HL-60 (cell line): ENCODE results near the gene PKD1L1.

Experiments used
- DNase-seq, 2 experiments: peaks; one replicate each; pipeline ENCODE4 v3.0.0-alpha.2; 2010 to 2020; ENCODE audit warnings: low read depth in 1 of 2, low spot score in 1 of 2
- H3K27ac ChIP-seq: fragments of 250-450 bp; sonication (Bioruptor Pico); replicated peaks from 2 replicates; pipeline ENCODE4 v1.5.1; 2020; ENCODE audit warnings: mild to moderate bottlenecking, moderate library complexity
- H3K27me3 ChIP-seq: fragments of 250-450 bp; sonication (Bioruptor Pico); 2 replicates; pipeline ENCODE4 v1.5.1; 2021; ENCODE audit warnings: mild to moderate bottlenecking, moderate library complexity; ENCODE audit not compliant: insufficient read depth, poor library complexity, severe bottlenecking
- H3K4me3 ChIP-seq: replicated peaks from 2 replicates; pipeline ENCODE4 v1.5.1; 2011; ENCODE audit warnings: mild to moderate bottlenecking, control low read depth, low read length; ENCODE audit not compliant: insufficient read depth
- CTCF ChIP-seq: IDR thresholded peaks from one replicate; pipeline ENCODE4 v1.5.1; 2011; ENCODE audit warnings: low read length, control low read depth, inconsistent platforms; ENCODE audit not compliant: insufficient read depth
- GABPA ChIP-seq: IDR thresholded peaks from 2 replicates; pipeline ENCODE4 v1.6.1; 2012; ENCODE audit warnings: low read depth
- POLR2AphosphoS5 ChIP-seq: IDR thresholded peaks from 2 replicates; pipeline ENCODE4 v1.6.1; 2012; ENCODE audit warnings: low read depth
- REST ChIP-seq: IDR thresholded peaks from 2 replicates; pipeline ENCODE4 v1.6.1; 2012; ENCODE audit warnings: low read depth; ENCODE audit not compliant: insufficient replicate concordance
- SPI1 ChIP-seq: IDR thresholded peaks from 2 replicates; pipeline ENCODE4 v1.6.1; 2012; ENCODE audit warnings: low read depth, mild to moderate bottlenecking, borderline replicate concordance

PKD1L1 gene

GRCh38 chr7:47741984-47742383 is 206.3 kb downstream of the PKD1L1 start:
- Histone ChIP-seq H3K27ac (no peak overlapping the region), H3K27me3 (no peaks in the 10 kb centered on the region), H3K4me3 (no peak overlapping the region)
- TF ChIP-seq GABPA = no peak
- TF ChIP-seq SPI1 = no peak
- no peak for TF ChIP-seq CTCF
- TF ChIP-seq REST = no peak
- TF ChIP-seq POLR2AphosphoS5 = no peak
- DNase-seq = no peak

GRCh38 chr7:47739891-47740290 is 208.4 kb downstream of the PKD1L1 start:
- no peak for DNase-seq
- H3K27me3 ChIP-seq = no peaks in the 10 kb centered on the region
- H3K4me3 ChIP-seq = no peak overlapping the region
- TF ChIP-seq REST (no peak), GABPA (no peak), SPI1 (no peak), CTCF (no peak), POLR2AphosphoS5 (no peak)
- H3K27ac ChIP-seq = no peak overlapping the region

- Histone ChIP-seq H3K4me3 (no peak overlapping the region), H3K27ac (no peak overlapping the region), H3K27me3 (no peaks in the 10 kb centered on the region)
- no peak for TF ChIP-seq SPI1
- TF ChIP-seq POLR2AphosphoS5 = no peak
- TF ChIP-seq CTCF = no peak
- no peak for TF ChIP-seq REST
- no peak for TF ChIP-seq GABPA
- no peak for DNase-seq
These were observed 208.9 kb downstream of the PKD1L1 start for GRCh38 chr7:47739301-47739875.
